ES-I3 (cell line): ENCODE data around the gene SMOC2.

Experiments
- H3K36me3 ChIP-seq: 2 replicates; pipeline ENCODE4 v1.6.1; 2013; ENCODE audit warnings: mild to moderate bottlenecking, low read length, control low read depth, moderate library complexity; ENCODE audit not compliant: insufficient read depth
- H3K4me1 ChIP-seq: 2 replicates; pipeline ENCODE4 v1.6.1; 2013; ENCODE audit warnings: mild to moderate bottlenecking, control low read depth, low read length; ENCODE audit not compliant: insufficient read depth
- H3K9ac ChIP-seq: 2 replicates; pipeline ENCODE4 v1.6.1; 2013; ENCODE audit warnings: low read depth, mild to moderate bottlenecking, low read length, moderate library complexity
- H3K9me3 ChIP-seq: 2 replicates; pipeline ENCODE4 v1.6.1; 2013; ENCODE audit warnings: mild to moderate bottlenecking, low read length, moderate library complexity; ENCODE audit not compliant: control insufficient read depth, insufficient read depth

The SMOC2 gene

GRCh38 chr6:168411793-168412192 is 29.2 kb upstream of the SMOC2 start:
- no peaks in the 10 kb centered on the region for H3K4me1 ChIP-seq
- no peaks in the 10 kb centered on the region for H3K9me3 ChIP-seq
- no peaks in the 10 kb centered on the region for H3K36me3 ChIP-seq
- H3K9ac ChIP-seq: no peak overlapping the region

GRCh38 chr6:168412456-168412855 is 28.5 kb upstream of the SMOC2 start:
- H3K36me3 ChIP-seq: no peaks in the 10 kb centered on the region
- no peak overlapping the region for H3K9ac ChIP-seq
- H3K9me3 ChIP-seq: no peaks in the 10 kb centered on the region
- H3K4me1 ChIP-seq: peaks cover 3% of the 10 kb centered on the region; the same call in 1 of the 2 replicates

GRCh38 chr6:168413018-168413720 is 27.8 kb upstream of the SMOC2 start:
- no peaks in the 10 kb centered on the region for H3K36me3 ChIP-seq
- H3K9ac ChIP-seq: no peak overlapping the region
- peaks cover 8% of the 10 kb centered on the region for H3K4me1 ChIP-seq
- no peaks in the 10 kb centered on the region for H3K9me3 ChIP-seq

- Histone ChIP-seq H3K36me3 (no peaks in the 10 kb centered on the region), H3K9ac (no peak overlapping the region), H3K4me1 (peaks cover 8% of the 10 kb centered on the region), H3K9me3 (no peaks in the 10 kb centered on the region)
These were observed 27.1 kb upstream of the SMOC2 start for GRCh38 chr6:168413856-168414255.

GRCh38 chr6:168414336-168415097 is 26.5 kb upstream of the SMOC2 start:
- H3K9ac ChIP-seq: no peak overlapping the region
- H3K36me3 ChIP-seq: no peaks in the 10 kb centered on the region
- peaks cover 8% of the 10 kb centered on the region for H3K4me1 ChIP-seq
- no peaks in the 10 kb centered on the region for H3K9me3 ChIP-seq

- Histone ChIP-seq H3K4me1 (peaks cover 8% of the 10 kb centered on the region), H3K36me3 (no peaks in the 10 kb centered on the region), H3K9me3 (no peaks in the 10 kb centered on the region), H3K9ac (no peak overlapping the region)
These were observed 25.6 kb upstream of the SMOC2 start for GRCh38 chr6:168415098-168415992.

GRCh38 chr6:168415993-168416530 is 24.9 kb upstream of the SMOC2 start:
- peaks cover 8% of the 10 kb centered on the region for H3K4me1 ChIP-seq
- H3K9ac ChIP-seq: no peak overlapping the region
- no peaks in the 10 kb centered on the region for H3K36me3 ChIP-seq
- no peaks in the 10 kb centered on the region for H3K9me3 ChIP-seq

GRCh38 chr6:168416531-168416930 is 24.5 kb upstream of the SMOC2 start:
- no peak overlapping the region for H3K9ac ChIP-seq
- no peaks in the 10 kb centered on the region for H3K36me3 ChIP-seq
- H3K9me3 ChIP-seq: no peaks in the 10 kb centered on the region
- H3K4me1 ChIP-seq: peaks cover 8% of the 10 kb centered on the region

GRCh38 chr6:168417191-168417590 is 23.8 kb upstream of the SMOC2 start:
- no peak overlapping the region for H3K9ac ChIP-seq
- H3K9me3 ChIP-seq: no peaks in the 10 kb centered on the region
- H3K36me3 ChIP-seq: no peaks in the 10 kb centered on the region
- peaks cover 8% of the 10 kb centered on the region for H3K4me1 ChIP-seq

- peaks cover 8% of the 10 kb centered on the region for H3K4me1 ChIP-seq
- no peaks in the 10 kb centered on the region for H3K36me3 ChIP-seq
- no peaks in the 10 kb centered on the region for H3K9me3 ChIP-seq
- H3K9ac ChIP-seq: no peak overlapping the region
These were observed 23.1 kb upstream of the SMOC2 start for GRCh38 chr6:168417679-168418557.

GRCh38 chr6:168418711-168419121 is 22.3 kb upstream of the SMOC2 start:
- Histone ChIP-seq H3K9me3 (no peaks in the 10 kb centered on the region), H3K36me3 (no peaks in the 10 kb centered on the region), H3K9ac (no peak overlapping the region), H3K4me1 (peaks cover 8% of the 10 kb centered on the region)

- H3K36me3 ChIP-seq: no peaks in the 10 kb centered on the region
- H3K4me1 ChIP-seq: peaks cover 8% of the 10 kb centered on the region
These were observed 21.4 kb upstream of the SMOC2 start for GRCh38 chr6:168419569-168419968.

GRCh38 chr6:168420084-168420483 is 20.9 kb upstream of the SMOC2 start:
- Histone ChIP-seq H3K9me3 (no peaks in the 10 kb centered on the region), H3K36me3 (no peaks in the 10 kb centered on the region), H3K9ac (no peak overlapping the region), H3K4me1 (peaks cover 8% of the 10 kb centered on the region)

More at GRCh38 chr6:168419569-168419968, 21.4 kb upstream of the SMOC2 start:
- H3K9ac ChIP-seq: no peak overlapping the region
- H3K9me3 ChIP-seq: no peaks in the 10 kb centered on the region
